ENCODE results near the gene MICAL2.

MICAL2 gene

DNA sequence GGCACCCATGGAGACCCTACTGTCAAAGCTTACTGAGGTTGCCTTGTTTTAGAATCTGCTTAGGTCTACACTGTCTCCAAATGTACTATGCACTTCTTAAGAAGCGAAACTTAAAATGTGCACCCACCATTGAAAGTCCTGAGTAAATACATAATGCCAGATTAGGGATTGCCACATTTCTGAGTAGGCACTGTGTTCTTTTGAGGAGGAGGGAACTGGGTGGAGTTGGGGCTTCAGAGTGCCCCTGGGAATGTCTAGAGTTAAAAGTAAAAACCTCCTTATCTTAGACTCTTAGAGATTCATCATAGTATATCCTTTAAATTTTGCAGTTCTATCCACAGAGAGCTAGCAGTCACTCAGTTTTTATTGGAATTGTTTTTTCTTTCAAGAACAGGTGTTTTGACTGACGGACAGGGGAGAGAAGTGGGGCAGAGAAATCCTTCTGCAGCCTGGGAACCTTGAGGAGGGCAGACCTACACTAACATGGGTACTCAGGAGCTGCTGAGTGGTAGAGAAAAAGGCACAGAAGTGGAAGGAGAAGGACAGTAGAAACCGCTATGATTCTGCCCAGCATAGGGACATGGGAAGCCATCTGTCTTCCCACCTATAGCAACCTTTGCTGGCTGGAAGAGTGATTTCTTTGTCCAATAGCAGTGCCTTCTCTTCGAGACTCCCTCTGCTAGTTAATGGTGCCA lies 33.4 kb upstream of the MICAL2 start:
- DNase-seq (ENCODE audit: low spot score): no peak

DNA sequence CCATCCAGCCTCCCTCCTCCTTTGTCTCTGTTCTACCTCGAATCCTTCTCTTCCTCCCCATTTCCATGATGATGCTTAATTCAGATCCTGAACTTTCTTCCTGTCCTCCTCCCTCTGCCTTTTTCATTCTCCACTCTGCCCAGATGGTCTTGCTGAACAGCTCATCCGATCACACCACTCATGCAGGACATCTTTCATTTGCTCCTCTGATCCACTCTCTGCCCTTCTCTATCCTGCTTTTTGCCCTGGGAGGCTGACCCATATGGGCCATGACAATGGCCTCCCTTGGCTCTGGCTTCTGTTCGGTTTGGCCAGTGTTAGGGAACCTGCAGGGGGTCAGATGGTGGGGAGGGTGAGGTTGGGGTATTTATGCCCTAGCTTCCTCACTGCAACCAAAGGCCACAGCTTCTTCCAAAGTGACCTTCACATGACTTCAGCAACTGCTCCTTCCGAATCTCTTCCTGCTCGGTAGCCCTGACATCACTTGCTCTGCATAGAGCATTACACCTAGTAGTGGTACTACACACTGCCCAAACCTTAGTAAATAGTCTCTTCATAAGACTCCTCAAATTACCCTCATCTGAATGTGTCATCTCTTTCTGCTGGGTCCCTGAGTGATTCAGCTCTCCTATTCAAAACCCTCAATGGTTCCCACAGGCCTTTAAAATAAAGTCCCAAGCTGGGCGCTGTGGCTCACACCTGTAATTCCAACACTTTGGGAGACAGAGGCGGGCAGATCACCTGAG lies 32.7 kb upstream of the MICAL2 start:
- peak; percentile 29 for DNase-seq (ENCODE audit: low spot score)

DNA sequence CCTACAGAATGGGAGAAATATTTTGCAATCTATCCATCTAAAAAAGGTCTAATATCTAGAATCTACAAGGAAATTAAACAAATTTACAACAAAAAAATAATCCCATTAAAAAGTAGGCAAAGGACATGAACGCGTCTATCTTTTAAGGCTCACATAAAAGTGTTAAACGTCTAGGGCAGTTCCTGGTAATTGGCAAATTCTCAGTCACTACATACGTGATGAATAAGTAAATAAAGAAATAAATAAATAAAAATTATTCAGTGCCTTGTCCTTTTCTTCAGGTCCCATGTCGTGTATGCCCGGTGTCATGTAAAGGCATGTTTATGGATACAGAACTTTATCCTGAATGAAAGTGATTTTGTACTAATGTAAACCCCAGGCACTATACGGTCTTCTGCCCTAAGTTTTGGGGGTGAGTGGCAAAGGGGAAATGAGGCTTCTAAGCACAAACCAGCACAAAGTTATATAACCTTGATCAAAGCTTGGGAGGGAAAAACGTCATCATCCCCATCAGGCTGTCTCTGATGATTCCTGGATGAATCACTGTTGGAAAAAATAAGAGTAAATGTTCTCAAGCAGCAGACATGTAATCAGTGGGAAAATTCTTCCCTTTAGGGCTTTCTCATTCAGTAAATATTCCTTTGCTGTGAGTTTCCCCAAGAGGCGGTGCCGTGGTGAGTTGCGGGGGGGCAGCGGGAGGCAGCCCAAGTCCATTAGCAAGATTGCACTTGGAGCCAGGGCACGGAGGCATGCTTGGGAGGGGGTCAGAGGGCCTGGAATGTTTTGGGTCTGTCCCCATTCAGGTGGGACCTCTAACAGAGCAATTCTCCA lies 30.4 kb upstream of the MICAL2 start:
- peak; percentile 98 for DNase-seq (ENCODE audit: low spot score)

DNA sequence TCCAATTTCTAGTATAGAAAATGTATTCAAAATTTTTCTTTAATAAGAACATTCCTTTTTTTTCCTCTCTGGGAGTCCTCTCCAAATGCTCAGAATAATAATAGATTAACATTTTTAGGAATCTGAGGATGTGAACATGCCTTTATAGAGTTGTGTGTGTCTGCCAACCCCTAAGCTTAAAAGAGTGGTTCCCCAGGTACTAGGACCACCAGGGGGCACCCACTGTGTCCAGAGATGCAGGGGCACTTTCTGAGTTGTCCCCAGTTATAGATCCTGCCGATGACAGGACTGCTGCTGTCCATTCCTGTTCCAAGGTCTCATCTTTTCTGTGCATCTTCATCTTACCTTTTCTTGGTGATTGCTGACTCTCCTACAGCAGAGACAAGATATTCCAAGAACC lies 27.0 kb upstream of the MICAL2 start:
- DNase-seq (ENCODE audit: low spot score): no peak

DNA sequence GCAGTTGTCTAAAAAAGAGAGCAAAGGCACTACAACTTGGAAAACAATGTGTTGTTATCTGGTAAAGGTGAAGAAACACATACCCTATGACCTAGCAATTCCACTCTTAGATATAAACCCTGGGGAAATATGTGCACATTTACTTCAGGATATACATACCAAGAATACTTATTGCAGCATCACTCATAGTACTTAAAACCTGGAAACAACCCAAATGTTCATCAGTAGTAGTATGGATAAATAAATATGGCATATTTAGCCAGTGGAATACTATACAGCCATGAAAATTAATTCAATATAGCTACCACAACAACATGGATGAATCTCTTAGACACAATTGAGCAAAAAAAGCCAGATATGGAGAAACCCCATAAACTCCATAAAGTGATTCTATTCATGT lies 26.1 kb upstream of the MICAL2 start:
- DNase-seq (ENCODE audit: low spot score): no peak

DNA sequence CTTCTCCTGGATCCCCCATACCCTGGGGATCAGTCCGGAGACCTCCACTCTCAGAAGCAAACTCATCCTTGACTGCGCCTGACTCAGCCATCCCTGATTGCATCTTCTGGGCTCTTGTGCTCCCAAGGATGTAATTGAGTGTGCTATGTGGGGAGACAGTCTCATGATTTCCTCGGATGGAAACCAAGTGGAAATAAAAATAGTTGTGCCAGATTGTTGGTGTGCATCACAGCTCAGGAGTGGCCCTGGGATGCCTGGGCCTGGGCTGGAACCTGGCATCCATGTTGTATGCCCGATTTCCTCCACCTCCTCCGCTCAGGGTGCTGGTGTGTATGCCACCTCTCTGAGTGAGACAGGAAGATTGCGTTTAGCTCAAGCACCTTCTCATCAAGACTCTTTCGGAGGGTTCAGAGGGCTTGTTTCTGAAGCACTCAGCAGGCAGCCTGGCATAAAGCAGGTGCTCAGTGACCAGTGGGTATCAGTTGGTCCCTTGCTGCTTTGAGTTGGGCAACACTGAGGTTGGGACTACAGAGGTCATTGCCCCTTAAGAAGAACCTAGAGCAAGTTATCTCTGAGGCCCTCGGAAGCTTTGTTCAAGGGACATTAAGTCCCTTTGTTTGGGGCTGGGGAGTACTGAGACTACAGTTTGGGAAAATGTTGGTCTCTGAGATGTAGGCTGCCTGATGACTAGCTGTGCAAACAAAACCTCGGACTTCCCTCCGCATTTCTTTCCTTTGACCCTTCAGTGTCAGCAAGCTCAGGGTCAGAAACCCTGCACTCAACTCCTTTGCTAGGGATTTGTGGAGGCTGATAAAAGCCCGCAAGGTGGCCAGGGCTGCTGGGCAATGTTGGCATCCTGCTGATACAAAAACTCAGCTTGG lies 24.8 kb upstream of the MICAL2 start:
- no peak for DNase-seq (ENCODE audit: low spot score)

DNA sequence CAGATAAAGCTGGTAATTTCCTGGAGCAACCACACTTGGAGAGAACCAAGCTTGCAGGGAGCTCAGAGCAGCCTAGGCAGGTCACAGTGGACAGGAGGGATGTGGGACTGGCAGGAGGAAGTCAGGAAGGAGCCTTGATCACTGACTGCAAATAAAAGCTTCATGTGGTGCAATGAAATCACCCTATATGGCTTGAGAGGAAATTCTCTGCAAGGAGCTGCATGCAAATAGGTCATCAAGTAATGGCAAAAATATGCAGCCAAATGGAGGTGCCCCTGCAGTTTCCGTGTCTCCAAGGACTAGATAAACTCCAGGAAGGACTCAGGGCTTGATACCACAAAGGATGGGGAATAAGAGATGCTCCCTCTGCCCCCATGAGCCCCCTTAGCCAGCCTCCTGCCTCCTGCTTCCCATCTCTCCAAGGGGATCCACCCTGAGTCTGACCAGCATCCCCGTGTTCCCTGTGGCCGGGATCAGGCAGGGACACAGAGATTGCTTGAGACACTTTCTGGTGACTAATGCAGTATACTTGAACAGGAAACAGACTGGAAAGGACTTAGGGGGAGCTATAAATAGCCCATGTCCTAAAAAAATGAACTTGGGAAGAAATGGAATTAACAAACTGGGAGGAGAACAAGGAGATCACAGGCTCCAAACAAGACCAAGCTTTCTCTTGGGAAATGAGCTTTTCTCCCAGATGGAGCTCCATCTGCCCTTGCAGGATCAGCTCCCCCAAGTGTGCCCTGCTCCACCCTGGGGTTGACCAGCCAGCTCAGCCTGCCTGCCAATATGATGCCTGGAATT lies 23.9 kb upstream of the MICAL2 start:
- DNase-seq (ENCODE audit: low spot score): peak; percentile 95

DNA sequence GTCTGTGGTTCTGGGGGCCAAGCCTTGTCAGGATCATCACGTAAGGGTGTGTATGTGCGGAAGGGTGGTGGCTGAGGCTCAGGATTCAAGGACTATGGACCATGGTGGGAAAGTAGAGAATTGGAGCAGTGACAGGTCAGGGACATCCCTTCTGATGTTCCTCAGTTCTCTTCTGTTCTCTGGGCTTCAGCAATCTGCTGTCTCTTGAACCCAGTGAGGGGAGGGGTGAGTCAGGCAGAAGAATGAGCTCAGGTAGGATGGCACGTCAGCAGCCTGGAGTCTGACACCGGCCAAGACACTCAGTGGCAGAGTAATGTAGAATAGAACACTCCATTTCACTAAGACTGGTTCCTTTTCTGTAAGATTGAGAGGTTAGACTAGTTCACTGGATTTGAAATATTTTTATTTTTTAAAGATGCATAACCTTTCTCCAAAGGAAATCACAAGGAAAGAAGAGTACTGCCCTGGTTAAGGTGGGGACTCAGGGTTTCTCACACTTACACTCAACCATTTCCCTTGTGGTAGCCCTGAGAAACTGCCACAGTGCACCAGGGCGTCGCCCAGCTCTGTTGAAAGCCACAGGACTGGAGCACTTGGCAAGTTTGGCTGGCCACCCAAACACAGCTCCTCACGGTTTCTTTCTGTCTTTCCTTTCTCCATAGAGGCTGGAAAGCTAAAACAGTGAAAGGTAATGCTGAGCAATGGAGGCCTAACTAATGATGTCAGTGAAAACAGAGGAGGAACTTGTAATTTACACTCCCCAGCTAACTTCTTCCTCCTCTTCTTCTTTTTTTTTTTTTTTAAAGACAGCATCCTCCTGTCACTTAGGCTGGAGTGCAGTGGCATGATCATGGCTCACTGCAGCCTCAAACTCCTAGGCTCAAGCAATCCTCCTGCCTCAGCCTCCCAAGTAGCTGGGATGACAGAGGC lies 23.1 kb upstream of the MICAL2 start:
- peak; percentile 53 for DNase-seq (ENCODE audit: low spot score)

DNA sequence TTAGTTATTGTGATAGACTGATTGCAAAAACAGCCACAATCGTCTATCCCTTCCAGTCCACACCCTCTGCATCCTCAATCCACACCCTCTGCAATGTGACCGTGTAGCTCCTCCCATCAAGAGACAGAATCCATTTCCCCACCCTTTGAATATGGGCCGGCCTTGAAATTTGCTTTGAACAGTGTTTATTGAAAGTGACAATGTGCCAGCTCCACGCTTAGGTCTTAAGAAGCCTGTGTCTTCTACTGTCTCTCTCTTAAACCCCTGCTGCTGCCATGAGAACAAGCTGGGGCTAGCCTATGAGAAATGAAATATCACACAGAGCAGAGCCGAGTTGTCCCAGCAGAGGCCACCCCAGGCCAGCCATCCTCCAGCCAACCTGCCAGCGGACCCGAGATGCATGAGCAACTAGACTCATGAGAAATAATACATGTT lies 22.3 kb upstream of the MICAL2 start:
- DNase-seq (ENCODE audit: low spot score): peak; percentile 33

DNA sequence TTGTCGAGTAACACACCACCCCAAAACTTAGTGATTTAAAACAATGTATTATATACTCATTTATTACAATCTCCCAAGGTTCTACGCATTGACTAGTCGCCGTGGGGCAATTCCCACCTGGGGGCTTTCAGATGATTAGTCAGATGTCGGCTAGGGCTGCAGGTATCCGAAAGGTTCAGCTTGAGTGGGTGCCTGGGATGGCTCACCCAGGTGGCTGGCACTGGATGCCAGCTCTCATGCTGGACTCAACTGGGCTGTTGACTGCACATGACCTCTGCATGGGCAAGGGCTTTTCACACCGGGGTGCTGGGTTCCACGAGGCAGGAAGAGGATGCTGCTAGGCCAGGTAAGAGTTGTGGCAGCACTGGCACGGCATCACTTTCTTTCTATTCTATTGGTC lies 21.9 kb upstream of the MICAL2 start:
- no peak for DNase-seq (ENCODE audit: low spot score)

DNA sequence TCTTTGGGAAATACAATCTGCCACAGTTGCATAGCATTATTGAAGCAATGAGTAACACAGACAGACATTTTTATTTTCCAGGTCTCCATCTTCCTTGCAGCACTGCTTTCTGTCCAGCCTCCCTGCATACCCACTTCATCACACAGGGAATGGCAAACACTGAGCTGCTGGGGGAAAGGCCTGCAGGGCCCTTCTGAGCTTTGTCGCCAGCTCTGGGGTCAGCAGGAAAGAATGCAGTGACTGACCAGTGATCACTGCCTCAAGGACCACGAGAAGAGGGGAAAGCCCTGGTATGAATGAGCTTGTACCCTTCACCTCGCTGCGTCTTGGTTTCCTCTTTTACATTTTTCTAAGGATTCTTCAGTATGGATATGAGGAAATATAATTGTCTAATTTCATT lies 21.3 kb upstream of the MICAL2 start:
- DNase-seq (ENCODE audit: low spot score): no peak

DNA sequence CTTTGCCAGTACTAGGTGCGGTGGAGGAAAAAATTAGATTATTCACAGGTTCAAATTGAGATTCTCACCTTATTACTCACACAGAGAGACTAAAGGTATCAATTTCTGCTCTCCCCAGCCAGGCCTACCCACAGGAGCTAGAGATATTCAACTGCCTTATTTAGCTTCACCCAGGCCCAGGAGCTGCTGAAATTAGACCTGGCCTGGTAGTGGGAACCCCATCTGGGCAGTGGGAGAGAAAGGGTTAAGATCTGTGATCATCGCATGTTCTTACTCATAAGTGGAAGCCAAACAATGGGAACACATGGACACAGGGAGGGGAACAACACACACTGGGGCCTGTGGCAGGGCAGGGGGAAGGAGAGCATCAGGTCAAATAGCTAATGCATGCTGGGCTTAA lies 20.9 kb upstream of the MICAL2 start:
- no peak for DNase-seq (ENCODE audit: low spot score)

DNA sequence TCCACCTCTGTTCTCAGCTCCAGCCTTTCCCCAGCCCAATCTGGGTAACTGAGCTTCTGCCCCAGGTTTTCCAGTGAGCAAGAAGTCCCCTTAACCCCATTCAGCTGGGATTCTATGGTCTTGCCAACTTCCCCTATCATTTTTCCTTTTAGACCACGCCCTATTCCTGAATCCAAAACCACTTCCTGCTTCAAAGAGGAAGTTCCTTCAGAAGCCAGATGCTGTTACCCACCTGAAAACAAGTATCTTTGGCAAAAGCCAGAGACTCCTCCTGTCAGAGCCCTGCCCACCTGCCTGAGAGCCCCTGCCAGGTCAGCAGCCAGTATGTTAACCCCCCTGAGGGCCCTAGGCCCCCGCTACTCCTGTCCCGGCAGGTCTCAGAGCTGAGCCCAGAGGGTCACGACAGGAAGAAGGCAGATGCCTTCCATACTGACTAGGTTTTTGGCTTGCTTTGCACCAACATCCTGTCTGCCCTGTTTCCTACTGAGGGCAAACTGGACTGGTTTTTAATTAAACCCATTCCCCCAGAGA lies 20.3 kb upstream of the MICAL2 start:
- DNase-seq (ENCODE audit: low spot score): no peak

DNA sequence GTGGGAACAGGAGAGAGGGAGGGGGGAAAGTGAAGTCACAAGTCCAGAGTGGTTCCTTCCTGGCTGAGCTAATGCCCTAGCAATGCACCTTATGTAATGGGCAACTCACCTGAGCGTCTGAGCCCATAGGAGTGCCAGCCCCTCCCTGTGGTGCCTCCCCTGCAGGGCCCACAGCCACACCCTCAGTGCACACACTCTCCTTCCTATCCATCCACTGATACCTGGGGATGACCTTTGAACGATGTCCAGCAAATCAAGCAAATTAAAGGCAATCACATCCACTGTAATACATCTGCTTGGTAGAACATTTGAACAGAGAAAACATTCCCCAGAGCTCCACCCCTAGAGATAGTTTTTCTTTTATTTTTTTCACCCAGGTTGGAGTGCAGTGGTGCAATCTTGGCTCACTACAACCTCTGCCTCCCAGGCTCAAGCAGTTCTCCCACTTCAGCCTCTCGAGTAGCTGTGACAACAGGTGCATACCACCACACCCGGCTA lies 19.6 kb upstream of the MICAL2 start:
- DNase-seq (ENCODE audit: low spot score): no peak

DNA sequence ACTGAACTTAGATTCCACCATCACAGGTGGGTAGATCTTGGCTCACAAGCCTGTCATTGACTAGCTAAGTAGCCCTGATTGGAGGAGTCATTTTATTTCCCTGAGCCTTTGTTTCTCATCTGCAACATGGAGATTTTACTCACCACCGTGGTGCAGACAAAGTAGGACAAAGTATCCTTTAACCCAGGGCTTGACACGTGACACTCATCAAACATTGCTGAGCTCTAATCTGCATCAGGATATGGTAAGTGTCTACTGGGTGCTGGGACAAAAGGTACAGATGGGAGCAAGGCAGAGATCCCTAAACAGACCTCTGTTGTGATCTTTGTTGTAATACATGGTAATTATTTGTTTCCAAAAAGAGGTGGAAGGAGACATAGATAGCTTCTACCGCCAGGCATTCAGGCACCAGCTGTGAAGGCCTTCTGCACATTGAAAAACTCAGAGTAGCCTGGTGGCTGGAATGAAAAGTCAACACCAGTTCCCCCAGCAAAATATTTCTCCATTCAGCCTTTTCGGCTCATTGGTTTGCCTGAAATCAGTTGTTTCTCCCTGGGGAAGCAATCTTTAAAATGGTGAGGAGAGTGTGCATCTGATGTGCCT lies 18.3 kb upstream of the MICAL2 start:
- no peak for DNase-seq (ENCODE audit: low spot score)

DNA sequence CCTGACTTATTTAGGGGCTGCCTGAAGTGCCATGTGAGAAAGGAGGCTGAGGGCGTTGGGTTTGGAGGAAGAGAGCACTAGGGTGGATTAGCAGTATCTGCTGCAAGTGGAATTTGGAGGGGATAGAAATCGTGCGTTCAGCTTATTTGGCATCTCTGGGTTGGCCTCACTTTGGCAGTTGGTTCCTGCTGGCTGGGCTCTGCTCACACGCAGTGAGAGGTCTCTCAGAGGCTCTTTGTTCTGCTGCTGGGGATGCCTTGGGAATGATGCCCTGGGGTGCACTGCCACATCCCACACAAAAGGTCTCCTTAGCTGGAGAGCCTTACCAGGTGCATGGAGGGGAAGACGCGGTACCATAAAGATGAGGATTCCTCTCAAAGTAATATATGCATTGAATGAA lies 17.7 kb upstream of the MICAL2 start:
- no peak for DNase-seq (ENCODE audit: low spot score)

DNA sequence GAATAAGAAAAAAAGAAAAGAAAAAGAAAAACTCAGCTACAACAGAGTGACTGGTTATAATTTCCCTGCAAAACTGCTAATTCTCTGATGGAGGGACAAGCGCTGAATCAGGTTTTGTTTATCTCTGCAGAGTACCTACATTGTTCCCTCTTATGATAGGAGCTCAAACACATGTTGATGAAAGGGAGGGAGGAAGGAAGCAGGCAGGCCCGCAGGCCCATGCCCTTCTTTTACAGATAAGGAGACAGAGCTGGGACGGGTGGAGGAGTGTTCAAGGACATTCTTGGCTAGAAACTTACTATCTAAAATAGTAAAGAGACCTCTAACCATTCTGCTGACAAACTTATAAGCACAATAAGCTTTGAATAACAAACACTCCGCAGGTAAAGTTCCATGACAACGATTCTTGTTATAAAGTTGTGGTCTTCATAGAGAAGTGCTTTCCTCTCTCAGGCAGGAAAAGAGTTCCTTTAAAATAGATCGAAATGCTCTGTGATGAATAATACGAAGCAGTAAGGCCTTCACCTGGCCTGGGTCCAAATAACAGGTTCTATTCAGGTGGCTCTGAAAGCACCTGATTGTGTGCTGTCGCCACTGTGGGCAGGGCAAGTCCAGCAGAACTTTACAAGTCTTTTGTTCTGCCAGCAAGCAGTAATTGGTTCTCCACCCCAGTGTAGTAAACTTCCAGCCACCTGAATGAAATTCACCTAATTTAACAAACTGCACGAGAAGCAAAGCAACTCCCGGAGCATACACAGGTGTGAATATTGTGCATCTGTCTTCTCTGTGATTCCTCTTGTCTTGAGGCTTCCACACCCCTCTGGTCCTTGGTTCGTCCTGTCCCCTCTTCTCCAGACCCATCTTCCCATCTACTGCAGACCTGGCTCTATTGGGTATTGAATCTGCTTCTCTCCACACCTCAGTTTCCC lies 15.3 kb upstream of the MICAL2 start:
- DNase-seq (ENCODE audit: low spot score): no peak

DNA sequence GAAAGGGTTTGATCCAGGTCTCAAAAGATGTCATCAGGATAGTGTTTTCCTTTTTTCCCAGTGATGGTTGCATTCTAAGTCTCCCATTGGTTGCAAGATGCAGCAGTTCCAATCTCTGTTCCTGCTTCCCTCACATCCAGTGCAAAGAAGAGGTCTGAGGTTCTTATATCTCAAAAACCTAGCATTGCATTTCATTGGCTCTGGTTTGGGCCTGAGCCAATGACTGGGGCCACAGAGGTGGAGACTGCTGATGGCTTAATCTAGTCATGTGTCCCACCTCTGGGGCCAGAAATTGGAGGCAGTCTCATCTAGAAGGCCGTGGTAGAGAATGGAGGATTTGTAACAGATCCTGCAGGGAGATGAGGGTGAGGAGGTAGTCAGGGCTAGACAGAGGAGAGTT lies 13.2 kb upstream of the MICAL2 start:
- no peak for DNase-seq (ENCODE audit: low spot score)
